SJCRH30 (cell line): ENCODE data around the gene MT1HL1. TPM values are rescaled to one million over a fixed set of nuclear protein-coding genes. Genes with fewer than 3 reads are reported as not detected.

Source experiments
- DNase-seq, 2 experiments: peaks; one replicate each; pipeline ENCODE4 v3.0.0-alpha.2; 2015 to 2020
- H3K27ac ChIP-seq: fragments of 250-450 bp; sonication (Bioruptor Pico); 2 replicates; pipeline ENCODE4 v1.5.1; 2020; ENCODE audit warnings: mild to moderate bottlenecking, moderate library complexity
- H3K27me3 ChIP-seq: fragments of 250-450 bp; sonication (Bioruptor Pico); 2 replicates; pipeline ENCODE4 v1.5.1; 2020; ENCODE audit warnings: mild to moderate bottlenecking, moderate library complexity
- H3K36me3 ChIP-seq: fragments of 250-450 bp; sonication (Bioruptor Pico); 2 replicates; pipeline ENCODE4 v1.5.1; 2020; ENCODE audit warnings: mild to moderate bottlenecking, moderate library complexity
- H3K4me1 ChIP-seq: fragments of 250-450 bp; sonication (Bioruptor Pico); 2 replicates; pipeline ENCODE4 v1.5.1; 2020; ENCODE audit warnings: mild to moderate bottlenecking, moderate library complexity
- H3K4me3 ChIP-seq: fragments of 250-450 bp; sonication (Bioruptor Pico); 2 replicates; pipeline ENCODE4 v1.5.1; 2020; ENCODE audit warnings: mild to moderate bottlenecking, moderate library complexity
- H3K9me3 ChIP-seq: fragments of 250-450 bp; sonication (Bioruptor Pico); replicated peaks from 2 replicates; pipeline ENCODE4 v1.5.1; 2020; ENCODE audit warnings: mild to moderate bottlenecking, moderate library complexity
- total RNA-seq: library from RNA; depleted of rRNA; stranded (reverse); fragments of >200 nt; shearing (Covaris generic); gene quantifications from 2 replicates; pipeline ENCODE4 v1.2.3, GENCODE V29; 2014; rRNA removed

Gene MT1HL1
- not detected in 2 replicates for total RNA-seq

- no peaks in the 10 kb centered on the region for H3K9me3 ChIP-seq
- H3K27ac ChIP-seq, result no peak within 1 kb of the TSS
- no peaks in the 10 kb centered on the region for H3K36me3 ChIP-seq
- no peaks in the 10 kb centered on the region for H3K4me1 ChIP-seq
- DNase-seq, result no peak
- no peak within 1 kb of the TSS for H3K4me3 ChIP-seq
- no peaks in the 10 kb centered on the region for H3K27me3 ChIP-seq
Observed at GRCh38 chr1:237004116-237004515, at the start of gene MT1HL1. Gene MT1HL1 (minus strand): TSS chr1:237004441. CDS start chr1:237004372, 69 bp downstream.

GRCh38 chr1:237050915-237051314, 46.7 kb upstream of the MT1HL1 start:
- no peak for DNase-seq
- Histone ChIP-seq H3K27ac (no peak overlapping the region), H3K9me3 (no peaks in the 10 kb centered on the region), H3K4me1 (no peaks in the 10 kb centered on the region), H3K4me3 (no peak overlapping the region), H3K27me3 (no peaks in the 10 kb centered on the region), H3K36me3 (no peaks in the 10 kb centered on the region)

- DNase-seq, result no peak
- Histone ChIP-seq H3K4me1 (no peaks in the 10 kb centered on the region), H3K27ac (no peak overlapping the region), H3K4me3 (no peak overlapping the region), H3K36me3 (no peaks in the 10 kb centered on the region), H3K27me3 (no peaks in the 10 kb centered on the region), H3K9me3 (no peaks in the 10 kb centered on the region)
Observed at GRCh38 chr1:237050185-237050584, 45.9 kb upstream of the MT1HL1 start.

- H3K4me1 ChIP-seq, result no peaks in the 10 kb centered on the region
- H3K9me3 ChIP-seq, result no peaks in the 10 kb centered on the region
Observed at GRCh38 chr1:237048803-237049202, 44.6 kb upstream of the MT1HL1 start.

GRCh38 chr1:237045278-237046016, 41.2 kb upstream of the MT1HL1 start:
- Histone ChIP-seq H3K36me3 (no peaks in the 10 kb centered on the region), H3K4me1 (no peaks in the 10 kb centered on the region), H3K9me3 (no peaks in the 10 kb centered on the region), H3K27me3 (no peaks in the 10 kb centered on the region), H3K27ac (no peak overlapping the region), H3K4me3 (no peak overlapping the region)
- DNase-seq, result peak in 1 of 2 experiments; percentile 5

More at GRCh38 chr1:237048803-237049202, 44.6 kb upstream of the MT1HL1 start:
- DNase-seq, result no peak
- no peak overlapping the region for H3K27ac ChIP-seq
- H3K36me3 ChIP-seq, result no peaks in the 10 kb centered on the region
- H3K27me3 ChIP-seq, result no peaks in the 10 kb centered on the region
- H3K4me3 ChIP-seq, result no peak overlapping the region

- Histone ChIP-seq H3K4me1 (no peaks in the 10 kb centered on the region), H3K27me3 (no peaks in the 10 kb centered on the region), H3K4me3 (no peak overlapping the region), H3K27ac (no peak overlapping the region), H3K9me3 (no peaks in the 10 kb centered on the region), H3K36me3 (no peaks in the 10 kb centered on the region)
- DNase-seq, result no peak
Observed at GRCh38 chr1:237043846-237044636, 39.8 kb upstream of the MT1HL1 start.

- no peak overlapping the region for H3K27ac ChIP-seq
- no peaks in the 10 kb centered on the region for H3K36me3 ChIP-seq
- no peaks in the 10 kb centered on the region for H3K27me3 ChIP-seq
- no peak overlapping the region for H3K4me3 ChIP-seq
- no peaks in the 10 kb centered on the region for H3K9me3 ChIP-seq
- no peak for DNase-seq
- no peaks in the 10 kb centered on the region for H3K4me1 ChIP-seq
Observed at GRCh38 chr1:237042892-237043576, 38.8 kb upstream of the MT1HL1 start.

GRCh38 chr1:237042526-237042891, 38.3 kb upstream of the MT1HL1 start:
- Histone ChIP-seq H3K27me3 (no peaks in the 10 kb centered on the region), H3K27ac (no peak overlapping the region), H3K9me3 (no peaks in the 10 kb centered on the region), H3K36me3 (no peaks in the 10 kb centered on the region), H3K4me3 (no peak overlapping the region), H3K4me1 (no peaks in the 10 kb centered on the region)
- DNase-seq, result no peak

GRCh38 chr1:237041795-237042525, 37.7 kb upstream of the MT1HL1 start, which contains the start of gene RYR2:
Gene RYR2 (plus strand): TSS chr1:237042184. CDS start chr1:237042522, 338 bp downstream.
- DNase-seq, result no peak
- no peaks in the 10 kb centered on the region for H3K36me3 ChIP-seq
- no peaks in the 10 kb centered on the region for H3K9me3 ChIP-seq
- H3K4me1 ChIP-seq, result no peaks in the 10 kb centered on the region
- no peak within 1 kb of the TSS for H3K4me3 ChIP-seq
- no peak within 1 kb of the TSS for H3K27ac ChIP-seq
- H3K27me3 ChIP-seq, result no peaks in the 10 kb centered on the region

- Histone ChIP-seq H3K4me3 (no peak overlapping the region), H3K36me3 (no peaks in the 10 kb centered on the region), H3K9me3 (no peaks in the 10 kb centered on the region), H3K27ac (no peak overlapping the region), H3K4me1 (no peaks in the 10 kb centered on the region), H3K27me3 (no peaks in the 10 kb centered on the region)
- no peak for DNase-seq
Observed at GRCh38 chr1:237041461-237041794, 37.2 kb upstream of the MT1HL1 start.

GRCh38 chr1:237040823-237041222, 36.6 kb upstream of the MT1HL1 start:
- Histone ChIP-seq H3K27ac (no peak overlapping the region), H3K9me3 (no peaks in the 10 kb centered on the region), H3K4me3 (no peak overlapping the region), H3K36me3 (no peaks in the 10 kb centered on the region), H3K27me3 (no peaks in the 10 kb centered on the region), H3K4me1 (no peaks in the 10 kb centered on the region)
- no peak for DNase-seq

- no peak for DNase-seq
- H3K27me3 ChIP-seq, result no peaks in the 10 kb centered on the region
- H3K4me1 ChIP-seq, result no peaks in the 10 kb centered on the region
- H3K4me3 ChIP-seq, result no peak overlapping the region
- no peaks in the 10 kb centered on the region for H3K9me3 ChIP-seq
- H3K36me3 ChIP-seq, result no peaks in the 10 kb centered on the region
- H3K27ac ChIP-seq, result no peak overlapping the region
Observed at GRCh38 chr1:237038211-237038610, 34.0 kb upstream of the MT1HL1 start.

- H3K27me3 ChIP-seq, result no peaks in the 10 kb centered on the region
Observed at GRCh38 chr1:237035759-237036158, 31.5 kb upstream of the MT1HL1 start.

GRCh38 chr1:237033804-237034203, 29.6 kb upstream of the MT1HL1 start:
- H3K27me3 ChIP-seq, result no peaks in the 10 kb centered on the region
- DNase-seq, result no peak
- no peaks in the 10 kb centered on the region for H3K4me1 ChIP-seq
- H3K27ac ChIP-seq, result no peak overlapping the region
- H3K9me3 ChIP-seq, result no peaks in the 10 kb centered on the region
- H3K4me3 ChIP-seq, result no peak overlapping the region
- H3K36me3 ChIP-seq, result no peaks in the 10 kb centered on the region

More at GRCh38 chr1:237035759-237036158, 31.5 kb upstream of the MT1HL1 start:
- Histone ChIP-seq H3K27ac (no peak overlapping the region), H3K4me1 (no peaks in the 10 kb centered on the region), H3K4me3 (no peak overlapping the region), H3K9me3 (no peaks in the 10 kb centered on the region), H3K36me3 (no peaks in the 10 kb centered on the region)
- no peak for DNase-seq
